HG02981 (cell line): Measurements from ENCODE around the gene DIS3L.
"Not testable (repeated sequence)": the region's sequence is repeated elsewhere in the genome, so short reads cannot be mapped to it uniquely, and the experiment has no call there.

Experiments used
- ATAC-seq: cut with Tn5 transposase; IDR thresholded peaks from one replicate; pipeline ENCODE4 v1.9.1; 2021; ENCODE audit warnings: mild to moderate bottlenecking, moderate library complexity; ENCODE audit not compliant: unreplicated experiment

Gene DIS3L

DNA sequence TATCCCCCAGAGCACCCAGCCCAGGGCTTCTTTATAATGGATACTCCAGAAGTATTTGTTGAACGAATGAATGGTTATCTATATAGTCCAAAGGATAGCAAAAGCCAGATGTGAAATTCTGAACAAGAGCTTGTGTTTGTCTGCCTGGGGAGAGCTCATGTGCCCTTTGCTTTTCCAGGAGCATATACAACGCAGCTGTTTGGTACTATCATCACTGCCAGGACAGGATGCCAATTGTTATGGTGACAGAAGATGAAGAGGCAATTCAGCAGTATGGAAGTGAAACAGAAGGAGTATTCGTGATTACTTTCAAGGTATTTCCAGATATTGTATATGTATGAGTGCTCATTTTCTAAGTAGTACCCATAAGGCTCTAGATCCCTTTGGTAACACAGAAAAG lies 15.2 kb downstream of the DIS3L start:
- no peak for ATAC-seq

DNA sequence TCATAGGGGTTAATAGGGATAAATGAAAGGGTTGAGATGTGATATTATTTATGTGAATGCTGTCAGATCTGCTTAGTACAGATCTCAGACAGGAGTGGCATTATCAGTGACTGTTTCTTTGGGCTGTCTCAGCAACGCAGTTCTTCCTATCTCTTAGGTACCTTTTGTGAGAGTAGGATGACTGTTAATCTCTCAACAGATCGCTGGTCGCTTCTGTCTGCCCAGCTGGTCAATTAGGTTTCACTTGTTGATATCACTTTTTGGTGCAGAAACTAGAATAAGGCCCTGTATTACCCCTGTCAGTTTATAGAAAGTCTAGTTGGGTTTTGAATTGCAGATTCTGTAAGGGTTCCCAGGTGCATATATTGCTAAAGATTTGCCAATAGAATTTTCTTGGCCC lies 16.5 kb downstream of the DIS3L start:
- no peak for ATAC-seq

DNA sequence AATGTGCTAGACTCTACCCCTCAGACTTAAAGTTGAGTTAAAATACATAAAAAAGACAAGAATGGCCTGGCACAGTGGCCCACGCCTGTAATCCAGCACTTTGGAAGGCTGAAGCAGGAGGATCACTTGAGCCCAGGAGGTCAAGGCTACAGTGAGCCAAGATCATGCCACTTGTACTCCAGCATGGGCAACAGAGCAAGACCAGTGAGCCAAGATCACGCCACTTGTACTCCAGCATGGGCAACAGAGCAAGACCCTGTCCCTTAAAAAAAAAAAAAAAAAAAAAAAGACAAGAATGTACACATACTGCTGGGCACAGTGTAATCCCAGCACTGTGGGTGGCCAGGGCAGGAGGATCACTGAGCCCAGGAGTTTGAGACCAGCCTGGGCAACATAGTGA lies 17.4 kb downstream of the DIS3L start:
- ATAC-seq: no peak

DNA sequence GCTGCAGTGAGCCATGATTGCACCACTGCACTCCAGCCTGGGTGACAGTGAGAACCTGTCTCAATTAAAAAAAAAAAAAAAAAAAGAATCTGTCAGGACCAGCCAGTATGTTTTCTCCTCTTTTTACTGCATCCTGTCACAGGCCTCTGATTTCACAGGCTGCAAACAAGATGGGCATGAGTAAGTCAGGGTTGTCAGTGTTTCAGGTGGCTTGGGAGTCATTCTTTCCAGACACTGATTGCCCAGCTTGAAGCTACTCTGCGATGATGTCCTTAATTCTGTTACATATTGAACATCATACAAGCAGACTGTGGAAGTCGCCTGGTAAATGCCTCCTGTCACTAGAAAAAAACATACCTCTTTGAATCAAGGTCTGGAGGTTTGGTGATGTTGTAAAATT lies 18.8 kb downstream of the DIS3L start:
- no peak for ATAC-seq

DNA sequence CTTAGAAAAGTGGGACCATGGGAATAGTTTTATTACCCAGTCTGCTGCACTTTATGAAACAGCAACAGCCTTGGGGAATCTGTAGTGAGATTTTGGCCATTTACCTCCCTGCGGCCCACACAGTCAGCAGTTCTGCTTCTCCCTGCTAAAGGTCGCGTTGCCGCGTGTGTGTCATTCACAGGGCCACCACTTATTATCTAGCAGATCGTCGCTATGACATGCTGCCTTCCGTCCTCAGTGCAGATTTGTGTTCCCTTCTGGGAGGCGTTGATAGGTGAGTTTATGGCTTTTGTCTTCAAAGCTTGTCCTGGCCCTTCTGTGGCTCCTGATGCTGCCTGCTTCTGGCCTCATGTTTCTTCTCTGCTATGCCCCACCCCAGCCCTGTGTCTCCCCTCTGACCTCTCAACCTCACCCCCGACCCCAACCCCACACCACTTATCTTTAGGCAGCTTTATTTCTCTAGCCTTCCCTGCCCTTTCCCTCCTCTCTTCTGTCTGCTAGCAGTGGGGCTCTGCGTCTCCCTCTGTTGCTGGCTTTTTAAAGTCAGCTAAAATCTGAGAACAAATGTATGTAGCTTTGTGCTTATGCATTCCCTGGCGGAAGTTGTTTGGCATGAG lies 30.1 kb downstream of the DIS3L start:
- ATAC-seq: no peak

DNA sequence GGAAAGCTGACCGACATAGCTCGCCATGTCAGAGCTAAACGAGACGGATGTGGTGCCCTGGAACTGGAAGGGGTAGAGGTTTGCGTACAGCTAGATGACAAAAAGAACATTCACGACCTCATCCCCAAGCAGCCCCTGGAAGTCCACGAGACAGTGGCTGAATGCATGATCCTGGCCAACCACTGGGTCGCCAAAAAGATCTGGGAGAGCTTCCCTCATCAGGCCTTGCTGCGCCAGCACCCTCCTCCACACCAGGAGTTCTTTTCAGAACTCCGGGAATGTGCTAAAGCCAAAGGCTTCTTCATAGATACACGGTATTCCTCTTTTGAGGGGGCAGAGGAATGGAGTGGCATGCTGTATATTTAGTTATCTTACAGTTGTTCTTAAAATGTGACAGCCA lies 32.7 kb downstream of the DIS3L start:
- no peak for ATAC-seq

DNA sequence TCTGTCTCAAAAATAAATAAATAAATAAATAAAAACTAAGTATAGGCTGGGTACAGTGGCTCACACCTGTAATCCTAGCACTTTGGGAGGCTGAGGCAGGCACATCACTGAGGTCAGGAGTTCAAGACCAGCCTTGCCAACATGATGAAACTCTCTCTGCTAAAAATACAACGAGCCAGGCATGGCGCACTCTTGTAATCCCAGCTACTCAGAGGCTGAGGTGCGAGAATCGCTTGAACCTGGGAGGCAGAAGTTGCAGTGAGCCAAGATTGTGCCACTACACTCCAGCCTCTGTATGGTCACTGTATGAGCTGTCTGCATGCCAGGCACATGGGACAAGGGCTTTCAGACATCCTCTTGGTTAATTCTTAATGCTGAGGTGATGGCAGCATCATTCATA lies 34.4 kb downstream of the DIS3L start:
- ATAC-seq: no peak

DNA sequence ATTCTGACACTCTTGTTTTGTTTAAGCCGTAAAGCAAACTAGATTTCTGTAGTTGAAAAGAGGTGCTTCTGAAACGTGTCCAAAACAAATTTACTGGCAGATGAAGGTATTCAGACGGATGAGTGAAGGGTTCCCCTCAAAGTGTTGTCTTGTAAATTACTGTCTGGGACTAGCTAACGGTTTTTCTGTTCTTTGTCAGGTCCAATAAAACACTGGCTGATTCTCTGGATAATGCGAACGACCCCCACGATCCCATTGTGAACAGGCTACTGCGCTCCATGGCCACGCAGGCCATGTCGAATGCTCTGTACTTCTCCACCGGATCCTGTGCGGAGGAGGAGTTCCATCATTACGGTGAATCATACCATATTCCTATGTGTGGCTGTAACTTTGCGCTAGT lies 35.4 kb downstream of the DIS3L start:
- ATAC-seq: no peak

DNA sequence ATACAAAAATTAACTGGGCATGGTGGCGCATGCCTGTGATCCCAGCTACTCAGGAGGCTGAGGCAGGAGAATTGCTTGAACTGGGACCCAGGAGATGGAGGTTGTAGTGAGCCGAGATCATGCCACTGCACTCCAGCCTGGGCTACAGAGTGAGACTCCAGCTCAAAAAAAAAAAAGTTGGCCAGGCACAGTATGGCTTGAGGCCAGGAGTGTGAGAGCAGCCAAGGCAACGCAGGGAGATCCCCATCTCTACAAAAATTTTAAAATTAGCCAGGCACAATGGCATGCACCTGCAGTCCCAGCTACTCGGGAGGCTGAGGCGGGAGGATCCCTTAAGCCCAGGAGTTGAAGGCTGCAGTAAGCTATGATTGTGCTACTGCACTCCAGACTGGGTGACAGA lies 55.2 kb downstream of the DIS3L start:
- not testable (repeated sequence) for ATAC-seq

DNA sequence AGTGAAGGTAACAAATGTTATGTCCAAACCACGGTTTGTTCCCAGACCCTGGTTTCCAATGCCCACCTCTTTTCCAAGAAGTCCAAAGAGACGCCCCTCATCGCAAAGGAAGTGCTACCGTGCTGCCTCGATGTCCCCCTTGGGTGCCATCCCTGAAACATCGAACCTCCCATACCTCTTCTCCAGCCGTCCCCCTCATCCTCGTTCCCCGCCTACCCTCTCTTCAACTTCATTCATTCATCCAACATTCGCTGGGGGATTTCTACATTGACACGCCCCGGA lies 62.6 kb downstream of the DIS3L start:
- no peak for ATAC-seq

DNA sequence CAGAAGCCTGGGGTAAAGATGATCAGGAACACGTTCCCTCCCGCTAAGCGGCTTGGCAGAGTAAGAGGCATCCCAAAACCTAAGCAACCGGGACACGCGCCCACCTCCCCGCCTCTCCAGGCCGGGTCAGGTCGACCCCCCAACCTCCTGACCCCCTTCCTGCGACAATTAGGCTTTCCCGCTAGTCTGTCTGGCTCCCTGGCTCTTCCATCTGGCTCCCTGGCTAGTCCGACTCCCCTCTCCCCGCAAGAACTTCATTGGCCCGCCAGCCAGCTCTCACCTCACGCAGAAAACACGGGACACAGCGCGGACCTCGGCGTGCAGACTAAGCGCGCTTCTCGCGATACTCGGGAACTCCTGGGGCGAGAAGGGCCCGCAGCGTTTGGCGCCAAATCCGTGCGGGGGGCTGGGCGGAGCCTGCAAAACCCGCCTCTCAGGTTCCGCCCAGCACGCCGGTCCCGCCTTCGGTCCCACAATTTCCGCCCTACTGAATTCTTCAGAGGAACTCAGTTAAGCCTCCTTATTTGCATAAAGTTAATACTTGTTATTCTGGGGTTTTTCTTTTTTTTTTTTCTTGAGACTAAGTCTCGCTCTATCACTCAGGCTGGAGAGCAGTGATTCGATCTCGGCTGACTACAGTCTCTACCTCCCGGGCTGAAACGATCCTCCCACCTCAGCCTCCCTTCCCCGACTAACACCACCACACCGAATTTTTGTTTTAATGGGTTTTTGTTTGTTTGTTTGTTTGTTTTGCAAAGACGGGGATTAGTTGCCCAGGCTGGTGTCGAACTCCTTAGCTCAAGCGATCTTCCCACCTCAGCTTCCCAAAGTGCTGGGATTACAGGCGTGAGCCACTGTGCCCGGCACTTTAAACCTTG lies 63.2 kb downstream of the DIS3L start, which contains the start of gene TIPIN:
TSS of gene TIPIN (minus strand) at position 327 of the 878 bp plus-strand sequence. CDS start 3,738 bp downstream, outside the sequence.
- ATAC-seq: peak; percentile 88

DNA sequence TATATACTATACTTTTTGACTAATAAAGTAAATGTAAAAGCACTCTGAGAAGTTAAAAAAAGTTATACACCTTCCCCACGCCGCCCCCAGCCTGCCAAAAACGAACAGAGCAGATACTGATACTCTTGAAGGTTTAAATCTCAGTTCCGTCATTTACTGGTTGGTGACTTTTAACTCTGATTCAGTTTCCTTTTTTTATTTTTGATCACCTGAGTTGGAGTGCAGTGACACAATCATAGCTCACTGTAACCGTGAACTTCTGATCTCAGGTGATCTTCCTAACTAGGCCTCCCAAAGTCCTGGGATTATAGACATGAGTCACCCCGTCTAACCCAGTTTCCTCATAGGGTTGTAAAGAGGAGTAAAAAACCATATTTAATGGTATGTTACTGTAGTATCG lies 66.4 kb downstream of the DIS3L start:
- ATAC-seq: no peak

DNA sequence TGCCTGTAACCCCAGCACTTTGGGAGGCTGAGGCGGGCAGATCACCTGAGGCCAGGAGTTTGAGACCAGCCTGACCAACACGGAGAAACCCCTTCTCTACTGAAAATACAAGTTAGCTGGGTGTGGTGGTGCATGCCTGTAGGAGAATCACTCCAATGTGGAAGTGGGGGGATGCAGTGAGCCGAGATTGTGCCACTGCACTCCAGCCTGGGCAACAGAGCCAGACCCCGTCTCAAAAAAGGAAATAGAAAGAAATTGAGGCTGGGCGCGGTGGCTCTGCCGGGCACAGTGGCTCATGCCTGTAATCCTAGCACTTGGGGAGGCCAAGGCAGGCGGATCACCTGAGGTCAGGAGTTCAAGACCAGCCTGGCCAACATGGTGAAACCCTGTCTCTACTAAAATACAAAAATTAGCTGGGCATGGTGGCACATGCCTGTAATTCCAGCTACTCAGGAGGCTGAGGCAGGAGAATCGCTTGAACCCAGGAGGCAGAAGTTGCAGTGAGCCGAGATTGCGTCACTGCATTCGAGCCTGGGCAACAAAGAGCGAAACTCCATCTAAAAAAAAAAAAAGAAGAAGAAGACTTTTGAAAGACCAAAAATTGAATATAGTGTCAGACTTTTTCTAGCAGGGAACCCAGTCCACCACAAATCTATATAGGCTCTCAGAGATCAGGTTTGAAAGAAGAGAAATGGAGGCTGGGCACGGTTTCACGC lies 68.5 kb downstream of the DIS3L start:
- ATAC-seq: not testable (repeated sequence)

DNA sequence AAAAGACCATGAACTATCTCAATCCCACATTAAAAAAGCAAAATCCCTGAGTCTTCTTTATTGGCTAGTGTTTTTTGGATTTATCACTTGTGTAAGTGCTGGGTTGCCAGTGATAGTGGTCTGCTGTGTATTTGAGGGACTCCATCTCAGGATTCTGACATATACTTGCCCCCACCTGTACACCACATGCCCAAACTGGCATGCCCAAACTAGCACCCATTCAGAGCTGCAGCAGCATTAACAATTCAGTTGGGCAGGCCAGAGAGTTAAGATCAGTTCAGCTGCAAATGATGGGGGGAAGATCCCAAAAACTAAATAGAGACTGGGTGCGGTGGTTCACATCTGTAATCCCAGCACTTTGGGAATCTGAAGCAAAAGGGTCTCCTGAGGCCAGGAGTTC lies 69.4 kb downstream of the DIS3L start:
- no peak for ATAC-seq

DNA sequence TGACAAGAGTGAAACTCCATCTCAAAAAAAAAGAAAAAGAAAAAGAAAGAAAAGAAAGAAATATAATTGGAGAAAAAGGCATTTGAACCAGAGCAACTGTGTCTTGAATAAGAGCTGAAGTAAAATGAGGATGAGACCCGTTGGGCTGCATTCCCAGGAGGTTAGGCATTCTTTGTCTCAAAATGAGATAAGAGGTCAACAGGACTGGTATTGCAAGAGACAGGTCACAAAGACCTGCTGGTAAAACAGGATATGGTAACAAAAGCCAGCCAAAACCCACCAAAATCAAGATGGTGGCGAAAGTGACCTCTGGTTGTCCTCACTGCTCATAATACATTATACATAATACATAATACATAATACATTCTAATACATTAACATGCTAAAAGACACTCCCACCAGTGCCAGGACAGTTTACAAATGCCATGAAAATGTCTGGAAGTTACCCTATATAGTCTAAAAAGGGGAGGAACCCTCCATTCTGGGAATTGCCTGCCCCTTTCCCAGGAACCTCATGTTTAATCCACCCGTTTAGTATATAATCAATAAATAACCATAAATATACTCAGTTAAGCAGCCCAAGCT lies 71.7 kb downstream of the DIS3L start:
- ATAC-seq: no peak

DNA sequence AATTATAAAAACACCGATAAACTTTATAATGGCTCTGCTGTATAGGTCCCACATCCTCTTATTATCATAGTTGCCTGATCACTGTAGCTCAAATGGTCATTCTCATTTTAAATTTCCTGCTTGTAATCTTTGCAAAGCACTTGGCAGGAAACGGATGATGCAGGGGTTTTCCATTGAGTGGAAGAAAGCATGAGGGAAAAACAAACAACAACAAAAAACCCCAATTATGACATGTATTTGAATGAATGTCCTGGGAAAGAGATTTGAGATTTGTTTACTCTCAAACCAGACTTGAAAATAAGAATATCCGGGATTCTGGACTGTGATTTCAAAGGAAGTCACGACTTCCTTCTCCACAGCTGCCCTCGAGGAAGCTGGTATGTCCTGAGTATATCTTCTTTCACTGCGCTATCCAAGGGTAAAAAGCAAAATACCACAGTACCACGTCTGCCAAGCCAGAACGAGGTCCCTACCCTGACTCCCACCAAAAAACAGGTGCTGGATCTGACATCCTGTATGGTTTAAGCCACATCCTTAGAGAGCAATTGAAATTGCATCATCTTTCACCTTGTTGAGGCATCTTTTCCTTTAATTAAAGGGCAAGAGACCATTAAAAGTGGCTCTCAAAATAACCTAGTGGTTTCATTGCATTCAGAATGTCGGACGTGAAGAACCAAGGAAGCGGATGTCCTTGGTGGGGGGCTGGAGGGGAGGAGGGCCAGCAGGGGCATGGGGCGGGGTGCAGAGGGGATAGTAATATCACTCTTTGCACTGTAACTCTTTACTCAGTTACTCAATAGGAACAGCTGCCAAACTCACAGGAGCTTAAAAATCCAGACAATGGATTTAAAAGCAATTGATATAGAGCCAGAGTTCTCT lies 76.6 kb downstream of the DIS3L start:
- no peak for ATAC-seq

DNA sequence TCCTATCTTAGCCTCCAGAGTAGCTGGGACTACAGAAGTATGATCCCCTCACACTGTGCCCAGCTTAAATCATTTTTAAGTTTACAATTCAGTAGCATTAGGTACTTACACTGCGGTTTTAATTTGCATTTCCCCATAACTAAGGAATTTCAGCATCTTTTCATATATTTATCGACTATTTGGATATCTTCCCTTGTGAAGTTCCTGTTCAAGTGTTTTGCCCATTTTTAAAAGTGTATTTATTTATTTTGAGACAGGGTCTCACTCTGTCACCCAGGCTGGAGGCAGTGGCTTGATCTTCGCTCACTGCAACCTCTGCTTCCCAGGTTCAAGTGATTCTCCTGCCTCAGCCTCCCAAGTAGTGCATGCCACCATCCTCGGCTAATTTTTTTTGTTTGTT lies 80.8 kb downstream of the DIS3L start:
- ATAC-seq: no peak

DNA sequence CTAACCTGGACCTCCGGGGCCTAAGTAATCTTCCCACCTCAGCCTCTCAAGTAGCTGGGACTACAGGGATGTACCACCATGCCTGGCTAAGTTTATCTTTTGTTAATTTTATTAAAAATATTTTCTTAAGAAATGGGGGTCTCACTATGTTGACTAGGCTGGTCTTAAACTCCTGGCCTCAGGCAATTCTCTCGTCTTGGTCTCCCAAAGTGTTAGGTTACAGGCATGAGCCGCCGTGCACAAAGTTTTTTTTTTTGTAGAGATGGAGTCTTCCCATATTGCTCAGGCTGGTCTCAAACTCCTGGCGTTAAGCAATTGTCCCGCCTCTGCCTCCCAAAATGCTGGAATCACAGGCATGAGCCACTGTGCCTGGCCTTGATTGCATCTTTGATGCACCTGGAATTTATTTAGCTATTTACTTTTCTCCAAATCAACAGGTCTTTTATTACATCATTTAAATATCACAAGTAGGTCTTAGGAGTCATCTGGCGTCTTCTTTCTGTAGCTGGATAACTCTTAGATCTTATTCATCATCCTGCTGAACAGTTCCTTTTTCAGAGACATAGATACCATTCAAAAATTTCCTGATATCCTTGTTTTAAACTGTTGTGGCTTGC lies 85.6 kb downstream of the DIS3L start:
- ATAC-seq: no peak

DNA sequence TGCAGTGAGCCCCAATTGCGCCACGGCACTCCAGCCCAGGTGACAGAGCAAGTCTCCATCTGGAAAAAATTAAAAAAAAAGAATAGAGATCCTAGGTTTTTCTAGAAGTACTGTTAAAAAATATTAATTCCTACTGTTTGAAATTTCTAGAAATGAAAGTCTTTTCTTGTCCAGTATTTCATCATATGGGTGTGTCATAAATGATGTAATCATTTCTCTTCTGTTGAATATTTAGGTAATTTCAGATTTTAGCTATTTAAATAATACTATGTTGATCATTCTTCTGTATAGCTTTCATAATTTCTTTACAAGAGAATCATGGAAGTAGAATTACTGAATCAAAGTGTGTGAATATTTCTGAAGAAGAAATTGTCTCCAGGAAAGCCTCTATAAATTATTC lies 88.0 kb downstream of the DIS3L start:
- ATAC-seq: not testable (repeated sequence)
